ENCODE data around the gene OFD1.

DNA sequence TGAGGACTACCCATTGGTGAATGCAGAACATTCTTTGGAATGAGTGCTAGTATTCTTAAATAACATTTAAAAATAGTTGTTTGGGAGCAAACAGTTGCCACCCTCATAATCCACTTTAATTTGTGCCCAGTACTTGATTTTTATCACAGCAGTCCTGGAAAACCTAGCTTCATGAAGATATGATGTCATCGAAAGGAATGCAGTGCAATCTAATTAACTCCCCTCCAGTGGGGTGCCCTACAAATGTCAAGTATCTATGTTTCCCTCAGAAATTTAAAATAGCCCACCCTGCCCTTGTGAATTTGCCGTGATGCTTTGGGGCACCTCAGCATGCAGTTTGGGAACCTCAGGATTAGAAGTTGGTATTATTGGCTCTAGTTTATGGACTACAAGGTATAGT is 40.2 kb upstream of the OFD1 start:
- TF ChIP-seq GATA3 (IDR thresholded peaks at IDR 0.05; ENCODE audit: low read depth, low read length) (no peak), GATA2 (IDR thresholded peaks at IDR 0.05; ENCODE audit: low read depth, low read length) (no peak)
